C4-2B (cell line): ENCODE results near the gene NOX5.

Experiments used
- H3K27ac ChIP-seq: fragments of 450-650 bp; 2 replicates; pipeline ENCODE4 v1.5.1; 2017
- CTCF ChIP-seq: fragments of 450-650 bp; conservative IDR thresholded peaks from 2 replicates; pipeline ENCODE4 v1.5.1; 2017; ENCODE audit warnings: mild to moderate bottlenecking
- ZFX ChIP-seq: fragments of 450-650 bp; IDR thresholded peaks from 2 replicates; pipeline ENCODE4 v1.6.1; 2017

Gene NOX5

GRCh38 chr15:69105451-69105985 lies 91.0 kb downstream of the NOX5 start:
- H3K27ac ChIP-seq = no peak overlapping the region
- no peak for TF ChIP-seq ZFX
- TF ChIP-seq CTCF = no peak

- no peak overlapping the region for H3K27ac ChIP-seq
- TF ChIP-seq ZFX (no peak), CTCF (no peak)
Measured at GRCh38 chr15:69107025-69107620, 92.6 kb downstream of the NOX5 start.
